ENCODE measurements around the gene DLGAP4.

GRCh38 chr20:36274181-36274841 is 31.8 kb upstream of the DLGAP4 start:
- TF ChIP-seq CTCF (IDR thresholded peaks at IDR 0.05) = no peak
- no peak for TF ChIP-seq POLR2AphosphoS5 (IDR thresholded peaks at IDR 0.05)
- no peak for TF ChIP-seq POLR2A (IDR thresholded peaks at IDR 0.05)

All from breast epithelium (tissue), 3 donors.